Duodenal mucosa (tissue), 2 donors: ENCODE results near the gene XPO4.
A peak's percentile ranks its signal among the peaks of the same experiment; 100 is the strongest.

Experiments used
- H3K27ac ChIP-seq: one replicate; pipeline ENCODE4 v1.7.0; 2013; ENCODE audit warnings: low read depth, low read length
- H3K27me3 ChIP-seq, 2 donors: one replicate each; pipeline ENCODE4 v1.7.0; 2013; ENCODE audit warnings: low read length in 2 of 2, control low read depth in 1 of 2; ENCODE audit not compliant: insufficient read depth in 2 of 2, control insufficient read depth in 1 of 2
- H3K36me3 ChIP-seq, 2 donors: one replicate each; pipeline ENCODE4 v1.7.0; 2013; ENCODE audit warnings: low read length in 2 of 2, control low read depth in 1 of 2; ENCODE audit not compliant: insufficient read depth in 2 of 2, control insufficient read depth in 1 of 2
- H3K4me1 ChIP-seq, 2 donors: one replicate each; pipeline ENCODE4 v1.7.0; 2013; ENCODE audit warnings: low read length in 2 of 2, control low read depth in 1 of 2; ENCODE audit not compliant: insufficient read depth in 2 of 2, control insufficient read depth in 1 of 2
- H3K4me3 ChIP-seq, 2 donors: one replicate each; pipeline ENCODE4 v1.7.0; 2013; ENCODE audit warnings: low read length in 2 of 2, low read depth in 1 of 2
- H3K9ac ChIP-seq, 2 donors: one replicate each; pipeline ENCODE4 v1.7.0; 2013; ENCODE audit warnings: low read length in 2 of 2, low read depth in 1 of 2
- H3K9me3 ChIP-seq, 2 donors: one replicate each; pipeline ENCODE4 v1.7.0; 2013; ENCODE audit warnings: low read length in 2 of 2, control low read depth in 1 of 2; ENCODE audit not compliant: control insufficient read depth in 1 of 2

The XPO4 gene

DNA sequence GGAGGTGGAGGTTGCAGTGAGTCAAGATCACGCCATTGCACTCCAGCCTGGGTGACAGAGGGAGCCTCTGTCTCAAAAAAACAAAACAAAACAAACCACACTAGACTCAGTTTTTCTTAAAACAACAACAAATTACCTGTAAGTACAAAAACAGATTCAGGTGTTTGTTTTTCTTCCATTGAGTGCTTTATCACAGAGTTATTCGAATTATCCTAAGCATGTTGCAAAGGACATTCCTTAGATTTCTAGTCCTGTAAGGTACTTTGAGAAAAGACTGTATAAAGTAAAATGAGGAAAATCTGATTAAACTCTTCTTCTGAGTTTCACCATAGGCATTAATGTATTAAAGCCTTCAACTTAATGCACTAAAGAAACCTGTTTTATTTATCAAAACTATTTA is 126.6 kb downstream of the XPO4 start:
- H3K4me1 ChIP-seq = peaks cover 8 to 10% of the 10 kb centered on the region in 2 donors
- H3K9me3 ChIP-seq = no peaks in the 10 kb centered on the region
- H3K4me3 ChIP-seq = no peak overlapping the region
- H3K27me3 ChIP-seq = no peaks in the 10 kb centered on the region
- H3K36me3 ChIP-seq = no peaks in the 10 kb centered on the region
- H3K27ac ChIP-seq = no peak overlapping the region
- no peak overlapping the region for H3K9ac ChIP-seq

DNA sequence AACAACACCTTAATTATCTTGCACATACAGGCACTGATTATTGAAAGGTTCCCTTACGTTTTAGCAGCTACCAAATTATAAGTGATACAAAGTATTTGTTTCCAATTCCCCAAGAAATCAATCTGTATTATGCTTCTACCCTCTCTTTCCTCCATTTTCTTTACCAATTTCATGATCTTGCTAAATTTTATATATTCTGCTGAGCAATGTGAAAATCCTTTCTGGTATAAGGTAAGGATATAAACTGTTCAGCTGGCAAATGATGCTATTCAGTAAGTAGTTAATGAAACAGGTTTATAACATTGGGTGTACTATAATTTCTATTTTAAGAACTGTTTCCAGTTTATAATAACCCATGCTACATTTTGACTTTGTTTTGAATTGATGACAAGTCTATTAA is 127.8 kb downstream of the XPO4 start:
- Histone ChIP-seq H3K4me1 (peaks cover 8 to 10% of the 10 kb centered on the region in 2 donors), H3K4me3 (no peak overlapping the region), H3K27ac (no peak overlapping the region)

DNA sequence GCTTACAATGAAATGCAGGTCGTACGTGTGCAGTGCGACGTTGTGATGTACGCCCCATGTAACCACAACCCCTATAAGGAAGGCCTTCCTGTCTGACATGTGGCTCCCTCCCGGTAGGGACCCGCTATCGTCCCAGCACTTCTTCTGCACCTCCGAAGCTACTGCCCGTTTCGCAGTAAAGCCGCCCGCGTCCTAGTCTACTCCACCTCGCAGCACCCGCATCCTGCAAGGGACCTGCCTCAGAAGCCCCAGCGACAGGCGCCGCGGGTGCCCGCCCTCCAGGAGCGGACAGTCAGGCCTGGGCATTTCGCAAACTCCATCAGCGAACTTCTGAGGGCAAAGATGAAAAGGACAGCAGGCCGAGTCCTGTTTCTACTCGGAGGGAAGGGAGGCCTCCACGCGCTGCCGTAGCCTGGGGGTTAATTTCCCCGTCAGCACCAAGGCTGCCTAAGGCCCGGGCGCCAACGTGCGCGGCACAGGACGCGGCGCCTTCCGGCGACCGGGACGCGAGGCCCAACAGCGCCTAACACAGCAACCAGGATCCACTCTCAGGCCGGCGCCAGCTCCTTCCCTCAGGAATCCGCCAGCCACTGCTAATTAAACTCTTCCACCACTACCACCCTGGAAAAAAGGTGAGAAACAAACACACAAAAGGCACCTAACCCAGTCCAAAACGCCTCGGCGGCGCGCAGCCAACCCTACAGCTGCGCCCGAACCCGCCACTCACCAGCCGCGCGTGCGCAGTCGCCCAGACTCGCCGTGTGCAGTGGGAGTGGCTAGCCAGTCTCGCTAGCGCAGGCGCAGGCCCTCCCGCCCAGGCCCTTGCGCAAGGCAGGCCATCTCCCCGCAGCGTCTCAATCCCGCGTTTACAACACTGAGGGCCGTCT is 129.1 kb downstream of the XPO4 start, which contains the start of gene EEF1AKMT1:
TSS of gene EEF1AKMT1 (minus strand) at position 768 of the 887 bp plus-strand sequence. CDS start 16,363 bp downstream, outside the sequence.
- Histone ChIP-seq H3K27ac (peak within 1 kb of the TSS; percentile 93), H3K4me1 (peaks cover 8 to 10% of the 10 kb centered on the region in 2 donors), H3K9me3 (no peaks in the 10 kb centered on the region), H3K36me3 (no peaks in the 10 kb centered on the region), H3K4me3 (peak within 1 kb of the TSS; percentile 78 to 86), H3K9ac (peak within 1 kb of the TSS; percentile 77 to 91), H3K27me3 (no peaks in the 10 kb centered on the region)

More for the DNA sequence above, 127.8 kb downstream of the XPO4 start:
- no peaks in the 10 kb centered on the region for H3K27me3 ChIP-seq
- no peaks in the 10 kb centered on the region for H3K9me3 ChIP-seq
- no peaks in the 10 kb centered on the region for H3K36me3 ChIP-seq
- H3K9ac ChIP-seq = no peak overlapping the region

DNA sequence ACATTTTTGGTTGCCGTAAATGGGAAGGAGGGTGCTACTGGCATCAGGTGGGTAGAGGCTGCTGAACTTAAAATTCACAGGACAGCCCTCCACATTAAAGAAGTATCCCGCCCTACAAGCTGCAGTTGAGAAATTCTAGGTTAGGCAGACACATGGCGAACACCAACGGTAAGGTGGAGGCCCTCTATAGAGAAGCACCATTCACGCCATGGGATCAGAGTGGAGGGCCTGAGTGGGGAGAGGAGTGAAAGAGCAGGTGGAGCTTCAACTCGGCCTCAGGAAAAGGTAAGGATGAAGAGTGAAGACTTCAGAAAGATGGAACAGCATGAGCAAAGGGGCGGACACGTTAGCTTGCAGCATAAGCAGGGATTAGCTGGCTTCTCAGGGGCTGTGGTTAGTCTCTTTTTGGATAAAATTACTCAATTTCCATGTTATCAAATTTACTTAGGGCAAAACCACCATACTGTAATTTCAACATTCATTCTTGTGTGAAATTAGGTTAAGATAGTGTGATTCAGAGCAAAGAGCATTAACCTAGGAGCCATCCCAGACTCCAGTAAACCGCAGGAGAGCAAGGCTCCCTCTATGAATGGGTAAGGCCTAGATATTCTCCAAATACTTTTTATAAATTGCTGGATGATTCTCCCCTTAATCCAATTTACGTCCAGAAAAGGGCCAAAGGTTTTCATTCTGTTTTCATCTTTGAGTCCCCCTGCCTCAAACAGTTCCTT is 130.0 kb downstream of the XPO4 start:
- no peaks in the 10 kb centered on the region for H3K36me3 ChIP-seq
- peak overlapping the region; percentile 78 to 86 for H3K4me3 ChIP-seq
- no peaks in the 10 kb centered on the region for H3K27me3 ChIP-seq
- peak overlapping the region; percentile 77 to 91 for H3K9ac ChIP-seq
- peaks cover 0 to 6% of the 10 kb centered on the region in 2 donors for H3K9me3 ChIP-seq
- H3K4me1 ChIP-seq = peaks cover 8 to 10% of the 10 kb centered on the region in 2 donors
- H3K27ac ChIP-seq = no peak overlapping the region

DNA sequence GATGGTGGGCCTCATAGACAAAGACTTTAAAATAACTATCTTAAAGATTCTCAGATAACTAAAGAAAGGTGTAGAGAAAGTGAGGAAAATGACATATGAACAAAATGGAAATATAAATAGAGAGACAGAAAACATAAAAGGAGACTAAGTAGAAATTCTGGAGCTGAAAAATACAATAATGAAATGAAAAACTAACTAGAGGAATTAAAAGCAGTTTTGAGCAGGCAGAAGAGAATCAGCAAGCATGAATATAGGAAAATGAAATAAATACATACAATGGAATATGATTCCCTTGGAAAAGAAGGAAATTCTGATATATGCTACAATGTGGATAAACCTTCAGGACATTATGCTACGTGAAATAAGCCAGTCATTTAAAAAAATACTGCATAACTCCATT is 132.7 kb downstream of the XPO4 start:
- no peak overlapping the region for H3K4me3 ChIP-seq
- H3K9me3 ChIP-seq = peaks cover 0 to 9% of the 10 kb centered on the region in 2 donors
- no peak overlapping the region for H3K27ac ChIP-seq
- no peak overlapping the region for H3K9ac ChIP-seq
- H3K27me3 ChIP-seq = no peaks in the 10 kb centered on the region
- peaks cover 8 to 10% of the 10 kb centered on the region in 2 donors for H3K4me1 ChIP-seq
- H3K36me3 ChIP-seq = no peaks in the 10 kb centered on the region

DNA sequence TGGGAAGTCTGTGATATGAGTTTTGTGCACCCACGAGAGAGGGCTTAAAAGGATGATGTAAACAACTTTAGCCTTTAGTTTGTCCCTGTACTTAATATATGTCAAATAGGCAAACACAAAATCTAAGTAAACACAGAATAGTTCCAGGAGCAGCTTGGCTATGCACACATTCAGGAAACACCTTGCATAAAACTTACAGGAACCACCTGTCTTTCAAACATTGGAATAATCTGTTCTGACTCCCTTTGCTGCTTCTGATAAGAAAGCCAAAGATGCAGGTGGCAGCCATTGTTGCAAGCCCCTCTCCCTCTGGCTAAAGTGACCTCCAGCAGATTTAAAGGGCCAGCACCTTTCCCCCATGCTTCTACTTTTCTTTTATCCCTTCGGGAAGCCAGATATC is 133.5 kb downstream of the XPO4 start:
- Histone ChIP-seq H3K36me3 (no peaks in the 10 kb centered on the region), H3K27me3 (no peaks in the 10 kb centered on the region), H3K9ac (no peak overlapping the region), H3K9me3 (peaks cover 0 to 9% of the 10 kb centered on the region in 2 donors), H3K27ac (no peak overlapping the region), H3K4me3 (no peak overlapping the region), H3K4me1 (peaks cover 8 to 10% of the 10 kb centered on the region in 2 donors)

GRCh38 chr13:20767309-20767943 is 135.1 kb downstream of the XPO4 start:
- H3K27ac ChIP-seq = no peak overlapping the region
- peaks cover 2 to 3% of the 10 kb centered on the region in 2 donors for H3K4me1 ChIP-seq
- no peaks in the 10 kb centered on the region for H3K27me3 ChIP-seq
- H3K4me3 ChIP-seq = no peak overlapping the region
- H3K9ac ChIP-seq = no peak overlapping the region
- H3K36me3 ChIP-seq = no peaks in the 10 kb centered on the region
- H3K9me3 ChIP-seq = peaks cover 0 to 9% of the 10 kb centered on the region in 2 donors

DNA sequence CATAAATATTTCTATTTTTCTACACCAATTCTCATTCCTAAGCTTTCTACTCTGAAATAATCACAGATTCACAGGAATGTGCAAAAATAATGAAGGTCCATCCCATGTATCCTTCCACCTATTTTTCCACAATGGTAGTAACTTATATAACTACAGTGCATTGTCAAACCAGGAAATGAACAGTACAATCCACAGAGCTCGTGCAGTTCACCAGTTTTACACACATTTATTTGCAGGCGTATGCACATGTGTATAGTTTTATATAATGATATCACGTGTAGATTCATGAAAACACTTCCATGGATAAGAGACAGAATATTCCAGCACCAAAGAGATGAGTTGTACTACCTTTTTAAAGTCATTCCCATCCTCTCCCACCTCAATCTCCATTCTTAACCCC is 141.7 kb downstream of the XPO4 start:
- no peaks in the 10 kb centered on the region for H3K4me1 ChIP-seq
- H3K27me3 ChIP-seq = no peaks in the 10 kb centered on the region
- H3K36me3 ChIP-seq = no peaks in the 10 kb centered on the region
- H3K4me3 ChIP-seq = no peak overlapping the region
- no peaks in the 10 kb centered on the region for H3K9me3 ChIP-seq
- no peak overlapping the region for H3K27ac ChIP-seq
- no peak overlapping the region for H3K9ac ChIP-seq

DNA sequence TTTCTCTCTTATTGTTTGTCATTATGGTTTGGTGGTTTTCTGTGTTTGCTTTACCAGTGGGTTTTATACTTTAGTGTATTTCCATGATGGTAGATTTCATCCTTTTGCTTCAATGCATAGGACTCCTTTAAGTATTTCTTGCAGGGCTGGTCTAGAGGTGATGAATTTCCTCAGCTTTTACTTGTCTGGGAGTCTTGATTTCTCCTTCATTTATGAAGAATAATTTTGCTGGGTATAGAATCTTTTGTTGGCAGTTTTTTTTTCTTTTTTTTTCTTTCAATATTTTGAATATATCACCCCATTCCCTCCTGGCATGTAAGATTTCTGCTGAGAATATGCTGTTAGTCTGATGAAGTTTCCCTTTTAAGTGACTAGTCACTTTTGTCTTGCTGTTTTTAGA is 148.5 kb downstream of the XPO4 start:
- Histone ChIP-seq H3K4me3 (no peak overlapping the region), H3K4me1 (no peaks in the 10 kb centered on the region), H3K9me3 (peaks cover 14 to 28% of the 10 kb centered on the region in 2 donors)

GRCh38 chr13:20749377-20749776 is 153.2 kb downstream of the XPO4 start:
- Histone ChIP-seq H3K36me3 (no peaks in the 10 kb centered on the region), H3K4me3 (no peak overlapping the region), H3K27ac (no peak overlapping the region), H3K9me3 (peaks cover 16 to 23% of the 10 kb centered on the region in 2 donors), H3K9ac (no peak overlapping the region), H3K27me3 (no peaks in the 10 kb centered on the region), H3K4me1 (no peaks in the 10 kb centered on the region)

More for the DNA sequence above, 148.5 kb downstream of the XPO4 start:
- Histone ChIP-seq H3K27me3 (no peaks in the 10 kb centered on the region), H3K9ac (no peak overlapping the region), H3K27ac (no peak overlapping the region), H3K36me3 (no peaks in the 10 kb centered on the region)
